Gastrocnemius medialis (tissue), 4 donors: Measurements from ENCODE around the gene PTAR1. TPM values are rescaled to one million over a fixed set of nuclear protein-coding genes. Genes with fewer than 3 reads are reported as not detected.

Experiments used
- ATAC-seq, 2 donors: fragments of 150-250 bp; one replicate each; pipeline ENCODE4 v1.9.1; 2016
- DNase-seq, 2 donors: peaks; one replicate each; pipeline ENCODE4 v3.0.0-alpha.2; 2019
- H3K27ac ChIP-seq, 4 donors: fragments of 200-600 bp; sonication (generic); 1 replicate in 1 of 4; 2 replicates in 3 of 4; pipeline ENCODE4 v1.5.1; 2016 to 2018; ENCODE audit warnings: mild to moderate bottlenecking in 2 of 4, moderate library complexity in 1 of 4
- H3K27me3 ChIP-seq, 3 donors: fragments of 200-600 bp; sonication (generic) in 2 of 3; 1 replicate in 1 of 3; 2 replicates in 2 of 3; pipeline versions ENCODE4 v1.5.1 to v1.6.0; 2016 to 2019; ENCODE audit warnings: mild to moderate bottlenecking in 1 of 3, moderate library complexity in 1 of 3
- H3K36me3 ChIP-seq, 2 donors: fragments of 200-600 bp; sonication (generic) in 1 of 2; one replicate each; pipeline ENCODE4 v1.5.1; 2017 to 2018
- H3K4me1 ChIP-seq, 2 donors: fragments of 200-600 bp; sonication (generic) in 1 of 2; one replicate each; pipeline ENCODE4 v1.5.1; 2016 to 2017; ENCODE audit warnings: mild to moderate bottlenecking in 2 of 2
- H3K4me3 ChIP-seq, 4 donors: fragments of 200-600 bp; sonication (generic) in 3 of 4; 1 replicate in 1 of 4; 2 replicates in 3 of 4; pipeline ENCODE4 v1.5.1; 2016 to 2019; ENCODE audit warnings: mild to moderate bottlenecking in 2 of 4
- H3K9me3 ChIP-seq, 3 donors: fragments of 200-600 bp; sonication (generic) in 2 of 3; 1 replicate in 1 of 3; 2 replicates in 2 of 3; pipeline ENCODE4 v1.5.1; 2016 to 2019
- CTCF ChIP-seq, 5 experiments: fragments of 450-650 bp in 3 of 5; fragments of 200-600 bp in 2 of 5; sonication (generic) in 2 of 5; IDR thresholded peaks in 4 of 5; conservative IDR thresholded peaks in 1 of 5; 1 replicate in 4 of 5; 2 replicates in 1 of 5; pipeline ENCODE4 v1.5.1; 2016 to 2019; ENCODE audit warnings: antibody characterized with exemption in 5 of 5, mild to moderate bottlenecking in 3 of 5, moderate library complexity in 3 of 5
- POLR2A ChIP-seq, 2 donors: fragments of 450-650 bp; IDR thresholded peaks; one replicate each; pipeline ENCODE4 v1.6.1; 2017; ENCODE audit warnings: antibody characterized with exemption in 2 of 2, mild to moderate bottlenecking in 2 of 2, moderate library complexity in 2 of 2
- in situ Hi-C, 4 donors: fragments of 200-750 bp; cut with MboI; loops; one replicate each; pipeline versions ENCODE4 v1.15.0 to v1.8.0; 2017; ENCODE audit warnings: low sequenced_read_pairs in 4 of 4
- intact Hi-C: fragments of 100-400 bp; cut with DNase I; formaldehyde crosslinking; loops from one replicate; pipeline ENCODE4 v1.15.1; 2023; ENCODE audit warnings: low total_unique reads
- total RNA-seq, 4 donors: library from RNA; depleted of rRNA; stranded (reverse); fragments of >200 nt; gene quantifications; one replicate each; pipeline versions ENCODE4 v1.1.0 to v1.2.3, GENCODE V29; 2016

PTAR1 gene
- total RNA-seq, 4 donors from 2014 or later = 26.5 to 52.4 (median 40.6) TPM

- intact Hi-C loops = no loop called here
- no peaks in the 10 kb centered on the region for H3K27me3 ChIP-seq
- ATAC-seq = no peak
Observed at GRCh38 chr9:69785757-69786156, 25.9 kb upstream of the PTAR1 start.

GRCh38 chr9:69773258-69773657 lies 13.4 kb upstream of the PTAR1 start:
- H3K4me1 ChIP-seq = no peaks in the 10 kb centered on the region
- no peak overlapping the region for H3K27ac ChIP-seq
- no peak for TF ChIP-seq CTCF (IDR thresholded peaks at IDR 0.05 in 4 of 5, conservative IDR thresholded peaks at IDR 0.05 in 1 of 5)
- TF ChIP-seq POLR2A (IDR thresholded peaks at IDR 0.05) = no peak
- in situ Hi-C loops = loop anchor here in 1 of 4 donors (25.0 kb wide), 1 partner anchor 489 kb away; the partner anchor contains the start of gene SMC5
- H3K27me3 ChIP-seq = no peaks in the 10 kb centered on the region
- H3K36me3 ChIP-seq = no peaks in the 10 kb centered on the region
- H3K9me3 ChIP-seq = no peaks in the 10 kb centered on the region
- no peak for DNase-seq
- no peak overlapping the region for H3K4me3 ChIP-seq
- intact Hi-C loops = no loop called here
- no peak for ATAC-seq

More at GRCh38 chr9:69785757-69786156, 25.9 kb upstream of the PTAR1 start:
- in situ Hi-C loops = loop anchor here in 1 of 4 donors (25.0 kb wide), 1 partner anchor 452 kb away; no protein-coding TSS in a partner anchor
- H3K36me3 ChIP-seq = no peaks in the 10 kb centered on the region
- DNase-seq = no peak
- no peak overlapping the region for H3K27ac ChIP-seq
- TF ChIP-seq CTCF (IDR thresholded peaks at IDR 0.05 in 4 of 5, conservative IDR thresholded peaks at IDR 0.05 in 1 of 5) = no peak
- no peak for TF ChIP-seq POLR2A (IDR thresholded peaks at IDR 0.05)
- no peaks in the 10 kb centered on the region for H3K4me1 ChIP-seq
- no peak overlapping the region for H3K4me3 ChIP-seq
- no peaks in the 10 kb centered on the region for H3K9me3 ChIP-seq

- DNase-seq (no peak), ATAC-seq (no peak)
- Histone ChIP-seq H3K27me3 (no peaks in the 10 kb centered on the region), H3K9me3 (no peaks in the 10 kb centered on the region), H3K36me3 (no peaks in the 10 kb centered on the region), H3K4me3 (no peak overlapping the region), H3K27ac (no peak overlapping the region), H3K4me1 (no peaks in the 10 kb centered on the region)
- intact Hi-C loops (no loop called here), in situ Hi-C loops (loop anchor here in 1 of 4 donors (25.0 kb wide), 1 partner anchor 490 kb away; the partner anchor contains the start of gene SMC5)
- TF ChIP-seq CTCF (IDR thresholded peaks at IDR 0.05 in 4 of 5, conservative IDR thresholded peaks at IDR 0.05 in 1 of 5) = no peak
- no peak for TF ChIP-seq POLR2A (IDR thresholded peaks at IDR 0.05)
Observed at GRCh38 chr9:69771775-69772418, 12.1 kb upstream of the PTAR1 start.

- DNase-seq = no peak
- H3K4me3 ChIP-seq = no peak overlapping the region
- H3K27me3 ChIP-seq = no peaks in the 10 kb centered on the region
- TF ChIP-seq CTCF (IDR thresholded peaks at IDR 0.05 in 4 of 5, conservative IDR thresholded peaks at IDR 0.05 in 1 of 5) (no peak), POLR2A (IDR thresholded peaks at IDR 0.05) (no peak)
- no peaks in the 10 kb centered on the region for H3K4me1 ChIP-seq
- H3K27ac ChIP-seq = no peak overlapping the region
- intact Hi-C loops (loop anchor here (10.0 kb wide), 1 partner anchor 594 kb away; the partner anchor contains the start of gene TJP2), in situ Hi-C loops (loop anchor here in 1 of 4 donors (25.0 kb wide), 1 partner anchor 494 kb away; the partner anchor contains the start of gene SMC5)
- no peak for ATAC-seq
- H3K36me3 ChIP-seq = no peaks in the 10 kb centered on the region
- H3K9me3 ChIP-seq = no peaks in the 10 kb centered on the region
Observed at GRCh38 chr9:69768716-69769115, 8.9 kb upstream of the PTAR1 start.
